SK-N-SH treated with all-trans-retinoic acid at 6 μM for 48 hours (cell line): ENCODE measurements around the gene PPP6R2.

Experiments used
- ARNTL ChIP-seq: fragments of 450-650 bp; formaldehyde crosslinking; IDR thresholded peaks from 2 replicates; pipeline ENCODE4 v1.5.0; 2020; ENCODE audit warnings: low read depth, mild to moderate bottlenecking, moderate library complexity, borderline replicate concordance
- TCF4 ChIP-seq: fragments of 250-450 bp; sonication (Bioruptor Pico); IDR thresholded peaks from 2 replicates; pipeline ENCODE4 v1.8.0; 2021; ENCODE audit warnings: mild to moderate bottlenecking, moderate library complexity, borderline replicate concordance

DNA sequence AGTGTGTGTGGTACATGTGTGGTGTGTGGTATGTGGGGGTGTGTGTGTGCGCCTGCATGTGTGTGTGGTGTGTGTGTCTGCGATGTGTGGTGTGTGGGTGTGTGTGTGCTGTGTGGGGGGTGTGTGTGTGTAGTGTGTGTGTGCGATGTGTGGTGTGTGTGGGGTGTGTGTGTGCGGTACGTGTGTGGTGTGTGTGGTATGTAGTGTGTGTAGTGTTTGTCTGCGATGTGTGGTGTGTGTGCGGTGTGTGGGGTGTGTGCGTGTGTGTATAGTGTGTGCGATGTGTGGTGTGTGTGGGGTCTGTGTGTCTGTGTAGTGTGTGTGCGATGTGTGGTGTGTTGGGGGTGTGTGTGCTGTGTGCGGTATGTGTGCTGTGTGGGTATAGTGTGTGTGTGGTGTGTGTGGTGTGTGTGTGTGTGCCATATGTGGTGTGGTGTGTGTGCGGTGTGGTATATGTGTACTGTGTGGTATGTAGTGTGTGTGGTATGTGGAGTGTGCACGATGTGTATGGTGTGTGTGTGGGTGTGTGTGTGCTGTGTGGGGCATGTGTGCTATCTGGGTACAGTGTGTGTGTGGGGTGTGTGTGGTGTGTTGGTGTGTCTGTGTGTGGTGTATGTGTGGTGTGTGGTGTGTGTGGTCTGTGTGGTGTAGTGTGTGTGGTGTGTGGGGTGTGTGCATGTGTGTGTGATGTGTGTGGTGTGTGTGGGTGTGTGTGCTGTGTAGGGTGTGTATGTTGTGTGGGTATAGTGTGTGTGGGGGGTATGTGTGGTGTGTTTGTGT, 5.7 kb upstream of the PPP6R2 start:
- TF ChIP-seq TCF4 (no peak), ARNTL (CRISPR knock-in tag) (no peak)
